Fibroblast of skin of back (primary cell): ENCODE measurements around the gene RSBN1L.

Experiments used
- DNase-seq: peaks from one replicate; pipeline ENCODE4 v3.0.0-alpha.2; 2013

Gene RSBN1L

DNA sequence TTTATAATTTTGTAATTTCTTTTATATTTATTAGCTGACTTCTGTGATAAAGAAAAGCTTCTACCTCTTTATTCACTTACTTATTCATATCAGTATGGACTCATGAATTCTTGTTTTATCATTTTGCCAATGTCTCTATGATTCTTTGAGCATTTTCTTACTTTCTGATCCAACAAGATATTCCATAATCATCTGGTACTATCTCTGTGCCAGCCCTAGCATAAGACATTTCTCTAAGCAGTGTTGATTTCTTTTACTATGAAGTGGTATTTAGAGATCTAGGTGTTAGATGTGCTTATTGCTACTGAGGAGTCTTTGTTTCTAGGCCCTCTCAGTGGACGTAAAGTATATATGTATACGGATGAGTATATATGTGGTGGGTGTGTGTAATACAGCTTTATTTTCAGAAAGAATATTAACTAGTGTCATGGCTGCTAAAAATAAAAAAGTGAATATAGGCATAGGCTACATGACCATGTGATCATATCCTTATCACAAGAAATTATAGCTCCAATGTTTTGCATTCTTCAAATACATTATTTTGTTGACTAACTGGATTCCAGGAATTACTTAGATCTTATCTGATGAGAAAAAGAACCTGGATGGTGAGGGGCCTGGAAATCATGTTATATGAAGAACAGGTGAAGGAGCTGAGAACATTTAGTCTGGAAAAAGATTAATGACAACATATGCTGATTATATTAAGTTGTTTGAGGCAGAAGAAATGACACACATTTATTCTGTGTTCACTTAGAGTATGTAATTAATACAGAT lies 115.4 kb downstream of the RSBN1L start:
- DNase-seq: peak; percentile 63

DNA sequence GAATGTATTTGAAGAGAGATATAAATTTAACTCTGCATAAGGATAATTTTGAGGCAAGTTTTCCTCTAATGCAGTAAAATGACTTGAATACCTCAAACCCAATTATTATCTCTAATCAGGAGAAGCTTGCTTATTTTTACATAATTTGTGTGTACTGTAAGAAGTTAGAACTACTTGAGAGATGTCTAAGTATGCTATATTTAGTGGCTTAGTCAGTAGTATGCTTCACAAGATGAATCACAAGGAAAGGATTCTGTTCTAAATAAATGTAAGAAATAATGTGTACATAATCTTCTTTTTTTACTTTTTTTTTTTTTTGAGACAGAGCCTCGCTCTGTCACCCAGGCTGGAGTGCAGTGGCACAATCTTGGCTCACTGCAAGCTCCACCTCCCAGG lies 116.0 kb downstream of the RSBN1L start:
- peak; percentile 89 for DNase-seq

DNA sequence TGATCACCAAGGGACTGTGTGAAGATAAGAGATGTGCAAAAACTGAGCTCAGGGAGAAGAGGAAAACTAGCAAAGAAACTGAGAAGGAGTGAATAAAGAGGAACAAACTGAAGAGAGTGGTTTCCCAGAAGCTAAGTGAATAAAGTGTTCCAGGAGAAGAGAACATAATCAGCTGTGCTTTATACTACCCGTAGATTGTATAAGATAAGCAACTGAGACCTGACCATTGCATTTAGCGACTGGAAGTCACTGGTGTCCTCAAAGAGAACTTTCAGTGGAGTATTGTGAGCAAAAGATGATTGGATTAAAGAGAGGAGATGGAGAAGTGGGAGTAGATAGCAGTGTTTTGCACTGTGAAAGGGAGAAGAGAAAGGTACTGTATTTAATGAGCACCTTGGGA lies 116.9 kb downstream of the RSBN1L start:
- DNase-seq: no peak

DNA sequence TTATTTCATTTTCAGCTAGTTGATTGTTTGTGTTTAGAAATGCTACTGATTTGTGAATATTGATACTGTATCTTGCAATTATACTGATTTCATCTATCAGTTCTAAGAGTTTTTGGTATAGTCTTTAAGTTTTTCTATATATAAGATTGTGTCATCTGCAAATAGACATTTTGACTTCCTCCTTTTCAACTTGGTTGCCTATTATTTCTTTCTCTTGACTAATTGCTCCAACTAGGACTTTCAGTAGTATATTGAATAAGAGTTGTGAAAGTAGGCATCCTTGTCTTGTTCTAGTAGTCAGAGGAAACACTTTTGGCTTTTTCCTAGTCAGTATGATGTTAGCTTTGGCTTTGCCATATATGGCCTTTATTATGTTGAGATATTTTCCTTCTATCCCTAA lies 122.8 kb downstream of the RSBN1L start:
- no peak for DNase-seq

DNA sequence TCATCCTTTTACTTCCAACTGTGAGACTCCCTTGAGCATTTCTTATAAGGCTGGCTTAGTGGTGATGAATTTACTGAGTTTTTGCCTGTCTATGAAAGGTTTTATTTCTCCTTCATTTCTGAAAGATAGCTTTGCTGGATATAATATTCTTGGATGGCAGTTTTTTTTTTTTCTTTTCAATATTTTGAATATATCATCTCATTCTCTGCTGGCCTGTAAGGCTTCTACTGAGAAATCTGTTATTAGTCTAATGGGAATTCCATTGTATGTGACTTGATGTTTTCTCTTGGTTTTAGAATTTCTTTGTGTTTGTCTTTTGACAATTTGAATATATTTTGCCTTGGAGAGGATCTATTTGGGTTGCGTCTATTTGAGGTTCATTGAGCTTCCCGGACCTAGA lies 124.7 kb downstream of the RSBN1L start:
- DNase-seq: no peak

DNA sequence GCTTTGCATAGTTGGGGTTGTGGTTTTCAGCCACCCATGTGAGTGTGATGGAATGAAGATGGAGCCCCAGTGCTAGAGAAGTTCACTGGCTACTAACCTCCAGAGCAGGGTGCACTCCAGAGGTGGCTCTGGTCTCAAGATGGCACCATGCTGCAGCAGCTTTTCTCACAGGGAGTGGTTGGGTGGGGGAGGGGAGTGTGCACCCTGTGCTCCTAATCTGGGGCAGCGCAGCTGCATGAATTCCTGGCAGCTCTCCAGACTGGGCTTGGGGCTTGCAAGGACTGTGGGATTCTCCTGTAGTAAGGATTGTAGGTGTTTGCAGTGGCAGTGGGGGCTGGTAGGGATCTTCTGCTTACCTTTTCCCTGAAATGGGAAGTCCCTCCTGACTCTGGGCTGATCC lies 126.0 kb downstream of the RSBN1L start:
- DNase-seq: no peak

DNA sequence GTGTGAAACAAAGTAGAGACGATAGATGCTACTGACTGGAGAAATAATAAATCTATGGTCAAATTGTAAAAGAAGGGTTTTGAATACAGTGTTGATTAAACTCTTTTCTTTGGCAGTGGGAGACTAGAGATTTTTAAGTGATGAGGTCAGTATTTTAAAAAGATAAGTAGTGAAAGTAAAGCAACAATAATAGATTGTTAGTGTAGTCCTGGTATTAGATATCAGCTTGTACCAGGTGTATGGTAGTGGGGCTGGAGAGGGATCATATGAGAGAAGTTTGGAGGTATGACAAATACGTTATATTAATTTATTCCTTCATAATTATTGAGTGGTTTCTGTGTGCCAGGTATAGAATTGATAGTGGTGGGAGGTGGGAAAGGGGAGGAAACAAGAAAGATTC lies 127.5 kb downstream of the RSBN1L start:
- no peak for DNase-seq

DNA sequence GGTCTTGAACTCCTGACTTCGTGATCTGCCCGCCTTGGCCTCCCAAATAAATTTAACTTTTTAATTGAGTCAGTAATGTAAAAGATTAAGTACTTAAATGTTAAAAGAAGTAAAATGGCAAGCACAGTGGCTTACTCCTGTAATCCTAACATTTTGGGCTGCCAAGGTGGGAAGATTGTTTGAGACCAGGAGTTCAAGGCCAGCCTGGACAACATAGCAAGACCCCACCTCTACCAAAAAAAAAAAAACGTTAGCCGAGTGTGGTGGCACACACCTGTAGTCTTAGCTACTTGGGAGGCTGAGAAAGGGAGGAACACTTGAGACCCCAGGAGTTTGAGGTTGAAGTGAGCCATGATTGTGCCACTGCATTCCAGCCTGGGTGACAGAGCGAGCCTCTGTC lies 128.4 kb downstream of the RSBN1L start:
- DNase-seq: no peak

DNA sequence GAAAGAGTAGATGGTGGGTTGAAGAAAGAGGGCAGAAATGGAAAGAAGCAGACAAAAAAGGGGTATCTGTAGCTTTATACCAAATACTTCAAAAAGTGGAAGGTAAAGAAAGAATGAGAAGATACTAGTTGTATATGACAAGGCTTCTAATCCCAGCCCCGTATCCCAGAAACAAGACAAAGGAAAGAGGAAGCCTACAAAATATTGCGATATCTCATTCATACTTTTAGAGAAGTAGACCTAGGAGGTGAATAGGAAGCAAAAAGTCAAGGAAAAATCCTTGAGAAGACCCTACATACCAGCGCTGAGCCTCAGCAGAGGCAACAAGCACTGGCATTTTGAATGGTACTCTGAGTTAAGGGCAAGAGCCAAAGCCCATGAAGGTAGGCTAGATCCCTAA lies 128.9 kb downstream of the RSBN1L start:
- no peak for DNase-seq

DNA sequence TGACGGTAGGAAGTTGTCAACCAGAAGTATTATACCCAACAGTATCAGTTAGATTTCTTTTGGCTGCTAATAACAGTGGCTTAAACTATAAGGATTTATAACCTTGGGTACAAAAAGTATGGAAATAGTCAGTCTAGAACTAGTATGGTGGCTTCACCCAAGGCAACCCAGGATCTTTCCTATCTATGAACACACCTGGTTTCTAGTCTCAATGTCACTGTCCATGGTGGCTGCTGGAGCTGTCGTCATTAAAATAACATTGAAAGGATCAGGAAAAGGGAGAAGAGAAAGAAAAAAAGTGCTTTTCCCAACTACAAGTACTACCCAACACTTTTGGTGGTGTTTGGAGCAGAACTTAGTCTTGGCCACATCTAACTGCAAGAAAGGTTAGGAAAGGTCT lies 130.0 kb downstream of the RSBN1L start:
- no peak for DNase-seq

DNA sequence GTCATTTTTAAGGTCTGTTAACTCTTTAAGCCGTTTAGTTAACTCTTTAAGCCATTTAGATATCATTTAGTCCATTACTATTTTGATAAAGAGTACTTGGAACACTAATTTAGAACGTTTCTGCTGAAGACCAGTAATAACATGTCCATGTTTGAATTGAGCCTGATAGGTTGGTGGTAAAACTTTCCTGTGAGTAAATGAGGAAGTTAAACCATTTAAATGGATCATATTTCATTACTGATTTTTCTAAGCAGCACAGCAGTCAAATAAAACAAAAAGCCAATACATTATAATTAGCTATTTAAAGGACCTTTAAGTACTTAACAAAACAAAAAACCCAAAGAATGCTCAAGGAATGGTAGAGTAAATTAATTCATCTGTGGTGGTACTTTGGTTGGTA lies 131.7 kb downstream of the RSBN1L start:
- DNase-seq: no peak

DNA sequence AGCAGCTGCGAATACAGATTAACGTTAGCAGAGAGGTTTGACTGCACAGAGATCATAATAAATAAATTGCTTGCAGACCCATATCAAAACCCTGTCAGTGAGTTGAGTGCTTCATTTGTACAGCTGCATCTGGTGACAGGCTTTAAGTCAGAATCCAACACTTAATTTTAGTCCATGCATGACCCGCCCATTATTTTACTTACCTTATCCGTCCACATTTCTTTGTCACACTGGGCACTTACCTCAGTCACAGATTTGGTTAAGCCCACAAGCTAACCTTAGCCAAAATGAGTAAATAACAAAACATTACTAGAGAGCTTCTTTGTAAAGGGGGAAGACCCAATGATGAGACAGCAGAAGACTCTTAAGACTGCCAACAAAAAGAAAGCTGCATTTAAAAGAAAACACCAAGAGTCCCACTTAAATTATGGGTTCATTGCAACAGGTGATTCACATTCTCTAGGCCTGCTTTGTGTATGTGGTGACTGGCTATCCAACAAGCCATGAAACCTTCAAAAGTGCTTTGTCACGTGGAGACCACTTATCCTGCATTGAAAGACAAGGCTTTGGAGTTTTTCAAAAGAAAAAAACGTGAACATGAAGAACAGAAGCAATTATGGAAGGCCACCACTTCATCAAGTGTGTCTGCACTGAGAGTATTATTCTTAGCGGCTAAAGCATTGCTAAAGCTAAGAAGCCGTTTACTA lies 134.5 kb downstream of the RSBN1L start:
- no peak for DNase-seq

DNA sequence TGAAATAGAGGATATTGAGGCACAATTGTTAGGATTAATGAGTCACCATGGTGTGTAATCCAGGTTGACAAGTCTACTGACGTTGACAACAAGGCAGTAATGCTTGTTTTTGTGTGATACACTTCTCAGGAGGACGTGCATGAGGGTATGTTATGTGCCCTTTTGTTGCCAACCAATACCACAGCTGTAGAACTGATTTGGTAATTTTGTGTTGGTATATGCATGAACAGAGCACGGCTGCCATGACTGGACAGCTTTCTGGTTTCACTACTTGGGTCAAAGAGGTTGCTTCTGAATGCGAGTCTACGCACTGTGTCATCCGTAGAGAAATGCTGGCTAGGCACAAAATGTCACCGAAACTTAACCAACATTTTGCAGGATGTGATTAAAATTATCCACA lies 135.2 kb downstream of the RSBN1L start:
- no peak for DNase-seq

DNA sequence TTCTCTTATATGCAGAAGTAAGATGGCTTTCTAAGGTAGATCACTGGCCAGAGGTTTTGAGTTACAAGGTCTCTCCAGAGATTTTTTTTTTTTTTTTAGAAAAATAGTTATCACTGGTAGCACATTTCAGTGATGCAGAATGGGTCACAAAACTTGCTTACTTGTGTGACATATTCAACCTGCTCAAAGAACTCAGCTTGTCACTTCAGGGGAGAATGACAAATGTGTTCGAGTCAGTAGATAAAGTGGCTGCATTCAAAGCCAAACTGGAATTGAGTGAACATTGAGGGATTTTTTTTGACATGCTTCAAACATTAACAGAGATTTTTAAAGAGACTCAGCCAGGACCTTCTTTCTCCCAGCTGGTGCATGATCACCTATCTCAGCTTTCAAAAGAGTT lies 135.7 kb downstream of the RSBN1L start:
- no peak for DNase-seq
